Tongue (tissue), 2 donors: ENCODE results near the gene PARD3. TPM values are rescaled to one million over a fixed set of nuclear protein-coding genes. Genes with fewer than 3 reads are reported as not detected.
"Not testable (repeated sequence)": the region's sequence is repeated elsewhere in the genome, so short reads cannot be mapped to it uniquely, and the experiment has no call there.

Experiments
- DNase-seq: peaks from one replicate; pipeline ENCODE4 v3.0.0-alpha.2; 2015
- total RNA-seq: library from RNA; depleted of rRNA; stranded (reverse); fragments of >200 nt; gene quantifications from one replicate; pipeline ENCODE4 v1.2.3, GENCODE V29; 2014

PARD3 gene
- total RNA-seq, 1 donor from 2014 or later = 129 TPM

GRCh38 chr10:34377833-34378232 lies 437.3 kb downstream of the PARD3 start:
- DNase-seq = no peak

GRCh38 chr10:34374356-34375045 lies 440.6 kb downstream of the PARD3 start:
- peak; percentile 9 for DNase-seq

- DNase-seq = no peak
These were observed 441.9 kb downstream of the PARD3 start for GRCh38 chr10:34373211-34373610.

GRCh38 chr10:34372509-34372908 lies 442.6 kb downstream of the PARD3 start:
- no peak for DNase-seq

GRCh38 chr10:34370126-34370525 lies 445.0 kb downstream of the PARD3 start:
- no peak for DNase-seq

- DNase-seq = no peak
These were observed 446.0 kb downstream of the PARD3 start for GRCh38 chr10:34369120-34369519.

GRCh38 chr10:34364253-34365037 lies 450.7 kb downstream of the PARD3 start:
- DNase-seq = no peak

GRCh38 chr10:34360984-34361383 lies 454.1 kb downstream of the PARD3 start:
- no peak for DNase-seq

- no peak for DNase-seq
These were observed 455.7 kb downstream of the PARD3 start for GRCh38 chr10:34359435-34359813.

- DNase-seq = no peak
These were observed 456.2 kb downstream of the PARD3 start for GRCh38 chr10:34358729-34359434.

GRCh38 chr10:34356463-34356862 lies 458.6 kb downstream of the PARD3 start:
- no peak for DNase-seq

GRCh38 chr10:34353530-34353929 lies 461.6 kb downstream of the PARD3 start:
- not testable (repeated sequence) for DNase-seq

- not testable (repeated sequence) for DNase-seq
These were observed 462.4 kb downstream of the PARD3 start for GRCh38 chr10:34352599-34353204.

- no peak for DNase-seq
These were observed 463.9 kb downstream of the PARD3 start for GRCh38 chr10:34351161-34351560.

- no peak for DNase-seq
These were observed 466.1 kb downstream of the PARD3 start for GRCh38 chr10:34348917-34349485.

- DNase-seq = no peak
These were observed 467.1 kb downstream of the PARD3 start for GRCh38 chr10:34348021-34348420.

GRCh38 chr10:34347131-34347530 lies 468.0 kb downstream of the PARD3 start:
- no peak for DNase-seq

- peak; percentile 18 for DNase-seq
These were observed 468.5 kb downstream of the PARD3 start for GRCh38 chr10:34346516-34347100.

- DNase-seq = no peak
These were observed 469.7 kb downstream of the PARD3 start for GRCh38 chr10:34345383-34345782.

- DNase-seq = no peak
These were observed 471.3 kb downstream of the PARD3 start for GRCh38 chr10:34343764-34344163.

GRCh38 chr10:34341473-34341872 lies 473.6 kb downstream of the PARD3 start:
- no peak for DNase-seq

GRCh38 chr10:34340934-34341333 lies 474.2 kb downstream of the PARD3 start:
- no peak for DNase-seq
